ENCODE measurements around the gene ARHGAP10. TPM values are rescaled to one million over a fixed set of nuclear protein-coding genes. Genes with fewer than 3 reads are reported as not detected.
"Not testable (repeated sequence)": the region's sequence is repeated elsewhere in the genome, so short reads cannot be mapped to it uniquely, and the experiment has no call there.

The ARHGAP10 gene
- polyA plus RNA-seq, 3 donors = 19.7 to 20.7 (median 20.6) TPM

DNA sequence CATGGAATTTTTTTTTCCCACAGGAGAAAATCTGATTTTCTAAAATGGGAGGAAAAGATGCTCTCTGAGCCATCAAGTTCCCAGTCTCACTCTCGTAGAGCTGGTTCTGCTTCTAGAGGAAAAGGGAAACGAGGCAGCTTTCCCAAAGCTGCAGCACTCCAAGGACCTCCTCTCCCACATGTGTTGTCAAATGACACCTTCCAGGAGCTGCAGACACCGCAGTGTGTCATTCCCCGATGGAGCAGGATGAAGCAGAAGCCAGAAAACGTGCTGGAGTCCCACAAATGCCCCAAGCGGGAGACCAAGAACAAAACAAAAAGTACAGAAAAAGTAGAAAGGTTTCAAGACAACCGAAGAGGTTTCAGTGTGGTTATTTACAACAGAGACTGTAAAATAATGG, 348.1 kb downstream of the ARHGAP10 start:
- no peak for DNase-seq (ENCODE audit: extremely low read depth in 1 of 11, low read depth in 9 of 11, low spot score in 4 of 11)

DNA sequence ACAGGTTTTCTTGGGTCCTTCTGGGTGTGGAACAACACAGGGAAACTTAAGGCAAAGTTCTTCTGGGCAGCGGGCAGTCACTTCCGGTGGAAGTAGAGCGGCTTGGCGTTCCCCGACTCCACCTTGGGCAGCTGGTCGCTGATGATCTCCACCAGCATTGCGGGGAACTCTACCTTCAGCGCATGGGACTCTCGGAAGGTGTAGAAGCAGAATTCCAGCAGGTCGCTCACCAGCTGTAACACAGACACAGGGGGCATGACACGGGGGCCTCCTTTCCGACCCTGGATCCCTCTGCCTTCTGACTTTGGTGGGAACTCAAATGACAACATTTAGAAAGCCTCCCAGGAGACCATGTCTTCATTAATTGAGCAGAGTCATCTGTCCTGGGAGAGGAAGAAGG, 349.4 kb downstream of the ARHGAP10 start:
- no peak for DNase-seq (ENCODE audit: extremely low read depth in 1 of 11, low read depth in 9 of 11, low spot score in 4 of 11)

- DNase-seq (ENCODE audit: extremely low read depth in 1 of 11, low read depth in 9 of 11, low spot score in 4 of 11) = no peak
These were observed 349.9 kb downstream of the ARHGAP10 start for GRCh38 chr4:148081745-148082144.

DNA sequence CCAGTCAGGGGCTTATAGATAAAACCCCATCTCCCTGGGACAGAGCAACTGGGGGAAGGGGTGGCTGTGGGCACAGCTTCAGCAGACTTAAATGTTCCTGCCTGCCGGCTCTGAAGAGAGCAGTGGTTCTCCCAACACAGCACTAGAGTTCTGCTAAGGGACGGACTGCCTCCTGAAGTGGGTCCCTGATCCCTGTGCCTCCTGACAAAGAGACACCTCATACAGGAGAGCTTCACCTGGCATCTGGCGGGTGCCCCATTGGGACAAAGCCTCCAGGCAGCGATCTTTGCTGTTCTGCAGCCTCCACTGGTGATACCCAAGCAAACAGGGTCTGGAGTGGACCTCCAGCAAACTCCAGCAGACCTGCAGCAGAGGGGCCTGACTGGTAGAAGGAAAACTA, 351.2 kb downstream of the ARHGAP10 start:
- not testable (repeated sequence) for DNase-seq (ENCODE audit: extremely low read depth in 1 of 11, low read depth in 9 of 11, low spot score in 4 of 11)

GRCh38 chr4:148089624-148090023, 357.7 kb downstream of the ARHGAP10 start:
- no peak for DNase-seq (ENCODE audit: extremely low read depth in 1 of 11, low read depth in 9 of 11, low spot score in 4 of 11)

- DNase-seq (ENCODE audit: extremely low read depth in 1 of 11, low read depth in 9 of 11, low spot score in 4 of 11) = no peak
These were observed 358.1 kb downstream of the ARHGAP10 start for GRCh38 chr4:148090029-148090428.

- no peak for DNase-seq (ENCODE audit: extremely low read depth in 1 of 11, low read depth in 9 of 11, low spot score in 4 of 11)
These were observed 358.9 kb downstream of the ARHGAP10 start for GRCh38 chr4:148090503-148091476.

DNA sequence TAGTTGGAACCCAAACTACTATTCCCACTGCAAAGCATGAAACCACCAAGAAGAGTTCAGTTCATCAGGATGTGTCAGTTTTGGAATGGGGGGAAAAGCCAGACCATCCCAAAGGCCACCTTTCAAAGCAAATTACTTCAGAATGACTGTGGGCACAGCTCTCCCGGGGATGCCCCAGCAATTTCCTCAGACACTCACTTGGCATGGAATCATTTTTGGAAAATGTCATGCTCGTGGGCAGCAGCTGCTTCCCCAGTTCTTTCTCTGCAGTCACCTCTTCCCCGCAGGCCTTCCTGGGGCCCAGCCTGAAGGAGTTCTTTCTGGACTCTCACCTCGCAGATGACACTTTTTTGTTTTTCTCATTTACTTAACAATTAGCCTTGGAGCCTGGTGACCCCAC, 360.0 kb downstream of the ARHGAP10 start:
- DNase-seq (ENCODE audit: extremely low read depth in 1 of 11, low read depth in 9 of 11, low spot score in 4 of 11) = no peak

DNA sequence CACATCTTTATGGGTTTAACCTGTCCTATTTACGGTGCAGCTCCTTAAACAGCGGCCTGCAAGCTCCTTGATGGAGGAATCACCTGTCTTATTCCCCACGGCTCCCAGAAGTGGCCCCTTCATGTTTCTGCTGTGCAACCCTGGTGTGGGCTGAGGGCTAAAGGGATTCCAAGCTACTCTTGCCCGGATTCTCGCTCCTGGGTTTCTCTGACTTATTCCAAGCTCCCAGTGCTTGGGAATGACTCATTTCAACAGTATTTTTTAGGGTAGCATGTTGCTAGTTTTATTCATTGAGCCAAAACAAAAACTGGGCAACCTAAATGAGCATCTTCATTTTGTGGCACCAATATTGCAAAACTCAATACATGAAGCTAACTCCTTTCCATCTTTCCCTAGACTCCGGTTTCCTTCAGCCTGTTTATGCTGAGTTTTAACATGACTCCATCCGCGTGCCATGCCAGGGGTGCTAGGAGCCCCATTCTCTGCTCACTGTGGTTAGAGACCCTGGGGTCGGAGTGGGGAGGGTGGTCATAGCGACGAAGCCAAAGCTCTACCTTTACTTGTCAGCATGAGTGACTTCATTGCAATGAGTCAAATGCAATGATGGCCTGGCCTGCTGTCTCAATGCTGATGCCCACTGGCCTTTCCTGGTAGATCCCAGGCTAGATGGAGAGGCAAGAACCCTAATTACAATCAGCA, 360.6 kb downstream of the ARHGAP10 start:
- DNase-seq (ENCODE audit: extremely low read depth in 1 of 11, low read depth in 9 of 11, low spot score in 4 of 11) = no peak

DNA sequence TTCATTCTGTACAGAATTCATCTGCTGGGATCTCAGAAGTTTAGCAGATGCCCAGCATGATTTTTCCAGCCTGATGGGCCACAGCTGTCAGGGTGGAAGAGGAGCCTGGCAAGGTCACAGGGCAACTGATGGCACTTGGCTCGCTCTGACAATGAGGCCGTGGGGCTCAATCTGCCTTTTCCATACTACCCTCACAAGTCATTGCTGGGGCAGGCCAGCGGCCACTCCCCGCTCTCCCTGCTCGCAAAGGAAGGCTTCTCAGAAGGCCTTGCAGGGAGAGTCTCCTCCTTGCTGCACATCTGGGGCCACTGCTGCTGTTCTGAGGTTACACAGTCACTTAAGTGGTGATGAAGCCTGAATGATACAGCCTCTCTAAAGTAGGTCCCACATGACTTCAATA, 361.2 kb downstream of the ARHGAP10 start:
- DNase-seq (ENCODE audit: extremely low read depth in 1 of 11, low read depth in 9 of 11, low spot score in 4 of 11) = no peak

- no peak for DNase-seq (ENCODE audit: extremely low read depth in 1 of 11, low read depth in 9 of 11, low spot score in 4 of 11)
These were observed 362.3 kb downstream of the ARHGAP10 start for GRCh38 chr4:148094149-148094548.

GRCh38 chr4:148095346-148095923, 363.5 kb downstream of the ARHGAP10 start:
- no peak for DNase-seq (ENCODE audit: extremely low read depth in 1 of 11, low read depth in 9 of 11, low spot score in 4 of 11)

- no peak for DNase-seq (ENCODE audit: extremely low read depth in 1 of 11, low read depth in 9 of 11, low spot score in 4 of 11)
These were observed 365.9 kb downstream of the ARHGAP10 start for GRCh38 chr4:148097801-148098200.

GRCh38 chr4:148101235-148101634, 369.3 kb downstream of the ARHGAP10 start:
- DNase-seq (ENCODE audit: extremely low read depth in 1 of 11, low read depth in 9 of 11, low spot score in 4 of 11) = no peak

GRCh38 chr4:148101790-148102189, 369.9 kb downstream of the ARHGAP10 start:
- DNase-seq (ENCODE audit: extremely low read depth in 1 of 11, low read depth in 9 of 11, low spot score in 4 of 11) = no peak

GRCh38 chr4:148103597-148104355, 371.9 kb downstream of the ARHGAP10 start:
- DNase-seq (ENCODE audit: extremely low read depth in 1 of 11, low read depth in 9 of 11, low spot score in 4 of 11) = no peak

GRCh38 chr4:148108766-148109165, 376.9 kb downstream of the ARHGAP10 start:
- no peak for DNase-seq (ENCODE audit: extremely low read depth in 1 of 11, low read depth in 9 of 11, low spot score in 4 of 11)

DNA sequence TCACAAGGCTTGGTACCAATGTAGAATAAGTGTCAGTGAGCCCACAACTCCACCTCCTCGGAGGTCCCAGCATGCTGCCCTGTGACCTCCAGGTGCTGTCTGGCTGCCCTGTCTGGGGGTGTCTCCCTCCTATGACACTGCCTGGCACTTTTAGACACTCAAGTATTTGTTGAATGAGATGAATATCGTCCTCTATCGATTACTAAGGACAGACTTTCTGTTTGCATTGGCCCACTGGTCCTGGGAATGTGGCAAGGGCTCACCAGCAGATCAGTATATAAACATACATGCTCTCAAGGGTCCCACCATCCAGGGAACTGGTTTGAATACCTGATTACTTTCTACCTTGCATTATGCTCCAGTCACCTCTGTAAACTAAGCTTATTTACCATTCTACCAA, 377.3 kb downstream of the ARHGAP10 start:
- no peak for DNase-seq (ENCODE audit: extremely low read depth in 1 of 11, low read depth in 9 of 11, low spot score in 4 of 11)

DNA sequence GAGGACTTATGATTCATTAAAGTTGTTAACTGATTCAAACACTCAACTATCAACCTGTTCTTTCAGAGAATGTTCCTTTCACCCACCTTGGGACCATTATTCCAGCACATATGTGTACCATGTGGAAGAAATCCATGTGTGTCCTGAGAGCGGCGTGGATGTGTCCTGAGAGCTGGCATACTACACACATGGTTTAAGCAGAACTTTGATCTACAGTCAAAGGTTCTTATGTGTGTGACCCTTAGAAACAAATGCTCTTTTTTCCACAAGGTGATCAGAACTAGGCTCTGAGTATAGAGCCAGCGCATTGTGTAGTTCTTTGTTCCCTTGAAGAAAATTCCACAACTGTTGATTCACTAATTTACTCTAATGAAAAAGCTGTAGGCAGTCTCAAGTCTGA, 378.3 kb downstream of the ARHGAP10 start:
- no peak for DNase-seq (ENCODE audit: extremely low read depth in 1 of 11, low read depth in 9 of 11, low spot score in 4 of 11)
